Tibial nerve (tissue), 4 donors: ENCODE results near the gene PDGFA. TPM values are rescaled to one million over a fixed set of nuclear protein-coding genes. Genes with fewer than 3 reads are reported as not detected.

Source experiments
- DNase-seq, 2 donors: peaks; one replicate each; pipeline ENCODE4 v3.0.0-alpha.2; 2019; ENCODE audit warnings: low spot score in 2 of 2
- H3K27ac ChIP-seq, 4 donors: fragments of 200-600 bp; sonication (generic) in 3 of 4; one replicate each; pipeline ENCODE4 v1.5.1; 2017 to 2019; ENCODE audit warnings: mild to moderate bottlenecking in 1 of 4
- H3K27me3 ChIP-seq, 2 donors: fragments of 200-600 bp; sonication (generic) in 1 of 2; one replicate each; pipeline versions ENCODE4 v1.5.1 to v1.6.0; 2017 to 2019
- H3K36me3 ChIP-seq, 3 donors: fragments of 200-600 bp; sonication (generic); one replicate each; pipeline ENCODE4 v1.5.1; 2018 to 2019
- H3K4me1 ChIP-seq, 4 donors: fragments of 200-600 bp; sonication (generic) in 3 of 4; one replicate each; pipeline ENCODE4 v1.5.1; 2017 to 2019
- H3K4me3 ChIP-seq, 4 donors: fragments of 200-600 bp; sonication (generic) in 3 of 4; one replicate each; pipeline ENCODE4 v1.5.1; 2017 to 2019; ENCODE audit warnings: mild to moderate bottlenecking in 1 of 4, moderate library complexity in 1 of 4
- H3K9me3 ChIP-seq, 4 donors: fragments of 200-600 bp; sonication (generic) in 3 of 4; one replicate each; pipeline ENCODE4 v1.5.1; 2017 to 2019
- EP300 ChIP-seq, 2 donors: sonication (generic); formaldehyde crosslinking; IDR thresholded peaks; one replicate each; pipeline ENCODE4 v1.6.1; 2017; ENCODE audit warnings: antibody characterized with exemption in 2 of 2, mild to moderate bottlenecking in 1 of 2
- POLR2A ChIP-seq, 2 donors: fragments of 450-650 bp; IDR thresholded peaks; one replicate each; pipeline ENCODE4 v1.6.1; 2017; ENCODE audit warnings: antibody characterized with exemption in 2 of 2, mild to moderate bottlenecking in 2 of 2, moderate library complexity in 2 of 2
- WGBS, 2 donors: methylation state at CpG; one replicate each; pipeline ENCODE4 v1.1.5; 2018; 5-methylcytosine and 5-hydroxymethylcytosine counted together
- total RNA-seq, 4 donors: library from RNA; depleted of rRNA; stranded (reverse); fragments of >200 nt; gene quantifications; one replicate each; pipeline ENCODE4 v1.1.0, GENCODE V29; 2016
- TF ChIP-seq, protein P1 (sequence below), 5 experiments: fragments of 200-600 bp in 3 of 5; fragments of 450-650 bp in 2 of 5; sonication (generic) in 3 of 5; IDR thresholded peaks; one replicate each; pipeline ENCODE4 v1.5.1; 2016 to 2019; ENCODE audit warnings: antibody characterized with exemption in 5 of 5, mild to moderate bottlenecking in 3 of 5, moderate library complexity in 2 of 5

Gene PDGFA
- total RNA-seq, 4 donors from 2014 or later: 33.4 to 84.1 (median 40.6) TPM

DNA sequence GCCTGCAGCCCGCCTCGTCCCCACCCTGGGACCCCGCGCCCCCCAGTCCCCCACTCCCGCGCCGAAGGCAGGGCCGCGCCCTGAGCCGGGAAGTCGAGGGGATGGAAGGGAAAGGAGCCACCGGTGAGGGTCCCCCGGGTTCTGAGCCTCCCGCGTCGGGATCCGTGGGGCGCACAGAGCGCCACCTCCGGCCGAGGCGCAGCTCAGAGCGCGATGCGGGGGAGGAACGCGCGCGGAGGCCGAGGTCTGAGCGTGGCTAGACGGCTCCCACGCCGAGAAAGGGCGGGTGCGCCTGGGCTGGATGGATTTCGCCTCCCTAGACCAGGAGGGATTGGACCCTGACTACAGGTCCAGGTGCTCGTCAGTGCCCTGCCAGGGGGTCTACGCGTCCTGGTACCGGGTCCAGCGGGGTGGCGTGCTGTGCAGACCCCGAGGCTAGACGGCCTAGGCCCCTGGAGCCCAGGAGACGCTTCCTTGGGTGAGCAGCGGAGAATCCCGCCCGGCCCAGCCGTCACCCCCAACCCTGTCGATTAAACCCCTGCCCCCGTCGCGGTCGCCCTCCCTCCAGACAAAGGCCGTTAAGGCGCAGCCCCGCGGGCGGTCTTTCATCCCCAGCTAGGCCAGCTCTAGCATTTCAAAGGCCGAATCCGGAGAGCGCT lies 986 bp upstream of the PDGFA start:
- Histone ChIP-seq H3K4me3 (peak overlapping the region; percentile 42 to 57 (median 49)), H3K4me1 (peaks cover 3 to 54% (median 34%) of the 10 kb centered on the region in 4 donors), H3K9me3 (no peaks in the 10 kb centered on the region), H3K27ac (peak overlapping the region; percentile 22 to 88 (median 73)), H3K36me3 (no peaks in the 10 kb centered on the region), H3K27me3 (peaks cover 0 to 27% of the 10 kb centered on the region in 2 donors)
- WGBS, 2 donors: 19 to 32% methylated on average over 47 to 53 of the region's 63 CpGs
- DNase-seq: no peak
- TF ChIP-seq POLR2A (IDR thresholded peaks at IDR 0.05) (no peak), EP300 (IDR thresholded peaks at IDR 0.05) (no peak)
- TF ChIP-seq, protein P1, sequence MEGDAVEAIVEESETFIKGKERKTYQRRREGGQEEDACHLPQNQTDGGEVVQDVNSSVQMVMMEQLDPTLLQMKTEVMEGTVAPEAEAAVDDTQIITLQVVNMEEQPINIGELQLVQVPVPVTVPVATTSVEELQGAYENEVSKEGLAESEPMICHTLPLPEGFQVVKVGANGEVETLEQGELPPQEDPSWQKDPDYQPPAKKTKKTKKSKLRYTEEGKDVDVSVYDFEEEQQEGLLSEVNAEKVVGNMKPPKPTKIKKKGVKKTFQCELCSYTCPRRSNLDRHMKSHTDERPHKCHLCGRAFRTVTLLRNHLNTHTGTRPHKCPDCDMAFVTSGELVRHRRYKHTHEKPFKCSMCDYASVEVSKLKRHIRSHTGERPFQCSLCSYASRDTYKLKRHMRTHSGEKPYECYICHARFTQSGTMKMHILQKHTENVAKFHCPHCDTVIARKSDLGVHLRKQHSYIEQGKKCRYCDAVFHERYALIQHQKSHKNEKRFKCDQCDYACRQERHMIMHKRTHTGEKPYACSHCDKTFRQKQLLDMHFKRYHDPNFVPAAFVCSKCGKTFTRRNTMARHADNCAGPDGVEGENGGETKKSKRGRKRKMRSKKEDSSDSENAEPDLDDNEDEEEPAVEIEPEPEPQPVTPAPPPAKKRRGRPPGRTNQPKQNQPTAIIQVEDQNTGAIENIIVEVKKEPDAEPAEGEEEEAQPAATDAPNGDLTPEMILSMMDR (IDR thresholded peaks at IDR 0.05): no peak

DNA sequence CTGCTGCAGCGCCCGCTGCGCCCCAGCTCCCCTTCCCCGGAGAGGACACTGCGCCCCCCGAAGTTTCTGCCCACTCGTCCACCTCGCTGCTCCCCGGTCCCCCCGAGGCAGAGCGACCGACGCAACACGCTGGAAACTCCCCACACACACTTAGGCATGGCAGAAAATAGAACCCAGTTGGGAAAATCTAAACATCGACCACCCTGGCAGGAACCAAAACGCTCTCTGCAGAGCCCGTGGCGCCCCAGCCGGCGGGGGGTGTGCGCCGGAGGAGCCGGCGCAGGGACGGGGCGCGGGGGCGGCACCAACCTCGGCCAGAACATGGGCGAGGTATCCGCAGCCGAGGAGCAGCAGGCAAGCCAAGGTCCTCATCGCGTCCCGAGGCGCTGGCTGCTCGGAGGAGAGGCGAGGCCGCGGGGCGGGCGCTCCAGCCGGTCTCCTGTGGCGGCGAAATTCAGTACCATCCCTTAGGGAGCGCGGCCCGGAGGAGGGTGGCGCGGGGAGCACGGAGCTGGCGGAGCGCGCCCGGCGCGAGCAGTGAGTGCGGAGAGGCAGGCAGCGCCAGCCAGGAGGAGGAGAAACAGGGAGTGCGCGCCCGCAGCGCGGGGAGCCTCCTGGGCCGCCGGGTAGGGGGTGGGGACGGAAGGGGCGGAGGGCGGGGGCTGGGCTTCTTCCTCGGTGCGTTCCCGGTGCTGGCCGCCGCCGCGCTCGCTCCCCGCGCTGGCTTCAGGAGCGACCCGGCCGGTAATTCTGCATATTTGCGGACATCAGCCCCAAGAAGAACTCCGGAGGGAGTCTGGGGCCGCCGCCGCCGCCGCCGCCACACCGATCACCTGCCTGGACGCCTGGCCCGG lies 789 bp downstream of the PDGFA start:
- 0 to 1% methylated on average over 46 to 70 of the region's 93 CpGs for WGBS, 2 donors
- DNase-seq: peak; percentile 41 to 49

GRCh38 chr7:517774-518629 lies 1.6 kb downstream of the PDGFA start:
- Histone ChIP-seq H3K27ac (peak overlapping the region; percentile 65 to 91 (median 78)), H3K4me3 (peak overlapping the region; percentile 52 to 92 (median 58)), H3K36me3 (no peaks in the 10 kb centered on the region), H3K27me3 (peaks cover 0 to 23% of the 10 kb centered on the region in 2 donors), H3K9me3 (no peaks in the 10 kb centered on the region), H3K4me1 (peaks cover 3 to 80% (median 54%) of the 10 kb centered on the region in 4 donors)
- WGBS, 2 donors: 0% methylated on average over 41 to 63 of the region's 70 CpGs
- DNase-seq: peak; percentile 38 to 45
- peak in 1 of 2 donors; percentile 13 for TF ChIP-seq POLR2A (IDR thresholded peaks at IDR 0.05)
- TF ChIP-seq, protein P1 (IDR thresholded peaks at IDR 0.05): no peak
- TF ChIP-seq EP300 (IDR thresholded peaks at IDR 0.05): peak in 1 of 2 donors; percentile 48

More for the DNA sequence above, 789 bp downstream of the PDGFA start:
- H3K27ac ChIP-seq: peak overlapping the region; percentile 65 to 91 (median 78)
- H3K4me1 ChIP-seq: peaks cover 3 to 72% (median 51%) of the 10 kb centered on the region in 4 donors
- H3K36me3 ChIP-seq: no peaks in the 10 kb centered on the region
- TF ChIP-seq, protein P1 (IDR thresholded peaks at IDR 0.05): peak in 2 of 5 experiments; percentile 11 to 49
- peak; percentile 27 to 58 for TF ChIP-seq POLR2A (IDR thresholded peaks at IDR 0.05)
- peak in 1 of 2 donors; percentile 90 for TF ChIP-seq EP300 (IDR thresholded peaks at IDR 0.05)
- H3K4me3 ChIP-seq: peak overlapping the region; percentile 52 to 92 (median 58)
- H3K27me3 ChIP-seq: peaks cover 0 to 27% of the 10 kb centered on the region in 2 donors
- H3K9me3 ChIP-seq: no peaks in the 10 kb centered on the region

DNA sequence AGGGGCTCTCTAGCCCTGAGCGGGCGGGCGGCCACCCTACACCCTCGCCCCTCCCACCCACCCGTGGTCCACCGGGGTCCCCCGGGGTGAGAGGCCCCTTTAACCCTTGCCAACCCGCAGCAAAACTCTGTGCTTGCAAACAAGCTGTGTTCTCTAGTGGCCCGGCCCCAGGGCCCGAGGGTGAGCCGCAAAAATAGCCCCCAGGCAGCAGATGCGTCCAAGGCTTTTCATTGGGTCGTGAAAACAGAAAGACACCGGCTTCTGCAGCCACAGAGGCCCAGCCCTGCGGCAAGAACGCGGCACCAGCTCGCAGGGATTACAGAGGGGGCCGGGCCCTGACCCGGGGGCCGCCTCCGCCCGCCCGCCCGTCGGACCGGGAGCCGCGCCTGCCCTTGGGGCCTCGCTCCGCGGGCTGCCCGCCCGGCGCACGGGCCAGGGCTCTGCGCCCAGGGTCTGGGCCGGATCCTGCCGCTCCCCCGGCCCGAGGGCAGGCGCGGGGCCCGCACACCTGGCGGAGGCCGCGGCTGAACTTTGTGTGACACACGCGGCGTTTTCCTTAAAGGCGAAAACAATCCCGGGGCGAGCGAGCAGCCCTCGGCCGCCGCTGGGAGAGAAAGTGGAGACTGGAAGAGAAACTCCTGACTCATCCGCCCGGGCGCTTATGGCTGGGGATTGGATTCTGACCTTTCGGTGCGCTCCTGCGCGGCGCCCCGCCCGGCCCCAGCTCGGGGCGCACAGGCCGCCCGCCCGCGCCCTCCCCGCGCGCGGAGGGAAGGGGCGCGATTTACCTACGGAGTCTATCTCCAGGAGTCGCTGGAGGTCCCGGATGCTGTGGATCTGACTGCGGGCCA lies 2.8 kb downstream of the PDGFA start:
- 2 to 17% methylated on average over 3 to 76 of the region's 83 CpGs for WGBS, 2 donors
- TF ChIP-seq POLR2A (IDR thresholded peaks at IDR 0.05) (no peak), EP300 (IDR thresholded peaks at IDR 0.05) (peak in 1 of 2 donors; percentile 10)
- TF ChIP-seq, protein P1 (IDR thresholded peaks at IDR 0.05): peak in 1 of 5 experiments; percentile 8
- H3K27me3 ChIP-seq: peaks cover 0 to 12% of the 10 kb centered on the region in 2 donors
- peaks cover 0 to 8% (median 0%) of the 10 kb centered on the region in 3 donors for H3K36me3 ChIP-seq
- peaks cover 3 to 73% (median 53%) of the 10 kb centered on the region in 4 donors for H3K4me1 ChIP-seq
- no peaks in the 10 kb centered on the region for H3K9me3 ChIP-seq
- peak overlapping the region; percentile 52 to 58 (median 54) for H3K4me3 ChIP-seq
- peak in 1 of 2 donors; percentile 40 for DNase-seq
- H3K27ac ChIP-seq: peak overlapping the region; percentile 65 to 91 (median 78)
